HG02970 (cell line): Measurements from ENCODE around the gene CACNA2D2.

ENCODE experiments used
- ATAC-seq: cut with Tn5 transposase; IDR thresholded peaks from one replicate; pipeline ENCODE4 v1.9.1; 2021; ENCODE audit warnings: mild to moderate bottlenecking, moderate library complexity, moderate number of reproducible peaks; ENCODE audit not compliant: unreplicated experiment, low FRiP score

Gene CACNA2D2

GRCh38 chr3:50470658-50471057 lies 32.8 kb downstream of the CACNA2D2 start:
- ATAC-seq, result no peak

GRCh38 chr3:50467919-50468318 lies 35.5 kb downstream of the CACNA2D2 start:
- ATAC-seq, result no peak

GRCh38 chr3:50466177-50466576 lies 37.3 kb downstream of the CACNA2D2 start:
- no peak for ATAC-seq

- ATAC-seq, result no peak
These were observed 38.9 kb downstream of the CACNA2D2 start for GRCh38 chr3:50464569-50464968.

GRCh38 chr3:50459785-50460184 lies 43.6 kb downstream of the CACNA2D2 start:
- ATAC-seq, result no peak

GRCh38 chr3:50457988-50458387 lies 45.4 kb downstream of the CACNA2D2 start:
- no peak for ATAC-seq

- no peak for ATAC-seq
These were observed 48.0 kb downstream of the CACNA2D2 start for GRCh38 chr3:50455161-50456018.

GRCh38 chr3:50454481-50455070 lies 48.9 kb downstream of the CACNA2D2 start:
- ATAC-seq, result no peak

GRCh38 chr3:50453907-50454306 lies 49.5 kb downstream of the CACNA2D2 start:
- ATAC-seq, result no peak

GRCh38 chr3:50450209-50450921 lies 53.1 kb downstream of the CACNA2D2 start:
- no peak for ATAC-seq

GRCh38 chr3:50448752-50449539 lies 54.5 kb downstream of the CACNA2D2 start:
- no peak for ATAC-seq

- ATAC-seq, result no peak
These were observed 56.1 kb downstream of the CACNA2D2 start for GRCh38 chr3:50447290-50447840.

- no peak for ATAC-seq
These were observed 57.5 kb downstream of the CACNA2D2 start for GRCh38 chr3:50445919-50446318.

- no peak for ATAC-seq
These were observed 58.7 kb downstream of the CACNA2D2 start for GRCh38 chr3:50444782-50445181.

GRCh38 chr3:50444213-50444612 lies 59.2 kb downstream of the CACNA2D2 start:
- ATAC-seq, result no peak

GRCh38 chr3:50442945-50443579 lies 60.4 kb downstream of the CACNA2D2 start:
- ATAC-seq, result no peak

GRCh38 chr3:50441424-50442217 lies 61.8 kb downstream of the CACNA2D2 start:
- no peak for ATAC-seq

GRCh38 chr3:50436114-50436674 lies 67.2 kb downstream of the CACNA2D2 start:
- ATAC-seq, result no peak
